PC-9 (cell line): ENCODE results near the gene ANP32B. TPM values are rescaled to one million over a fixed set of nuclear protein-coding genes. Genes with fewer than 3 reads are reported as not detected.

Experiments used
- BruUV-seq: library from RNA; stranded (reverse); fragments of 400-500 nt; replicated peaks from 2 replicates; lab custom pipeline; 2021; lab: Mats Ljungman, UMichigan
- CTCF ChIA-PET: fragments of 300-600 bp; sonication (Branson Sonifier 250); formaldehyde crosslinking; loops from one replicate; lab custom pipeline; 2022; ENCODE audit warnings: antibody characterized with exemption; lab: Charles Lee
- POLR2A ChIA-PET: fragments of 300-600 bp; sonication (Branson Sonifier 250); formaldehyde crosslinking; loops from one replicate; lab custom pipeline; 2022; ENCODE audit warnings: antibody characterized with exemption; ENCODE audit not compliant: unreplicated experiment; lab: Charles Lee
- DNase-seq, 2 experiments: peaks; one replicate each; pipeline versions ENCODE4 v3.0.0 to v3.0.0-alpha.2; 2015 to 2022; ENCODE audit warnings: mixed read lengths in 1 of 2
- H2AFZ ChIP-seq: fragments of 200-600 bp; sonication (generic); 2 replicates; pipeline ENCODE4 v1.8.1; 2017; ENCODE audit warnings: antibody characterized with exemption
- H3F3A ChIP-seq: fragments of 200-600 bp; sonication (generic); 2 replicates; pipeline ENCODE4 v1.8.1; 2017; ENCODE audit warnings: antibody characterized with exemption, mild to moderate bottlenecking, low read depth; ENCODE audit not compliant: insufficient read depth
- H3K27ac ChIP-seq: fragments of 200-600 bp; sonication (generic); 2 replicates; pipeline ENCODE4 v1.6.1; 2016; ENCODE audit warnings: mixed run types
- H3K27me3 ChIP-seq: fragments of 200-600 bp; sonication (generic); 2 replicates; pipeline ENCODE4 v1.6.1; 2016; ENCODE audit warnings: low read depth, mixed run types; ENCODE audit not compliant: insufficient read depth
- H3K36me3 ChIP-seq: fragments of 200-600 bp; sonication (generic); 2 replicates; pipeline ENCODE4 v1.6.1; 2016; ENCODE audit warnings: low read depth, mixed run types
- H3K4me1 ChIP-seq: fragments of 200-600 bp; sonication (generic); replicated peaks from 2 replicates; pipeline ENCODE4 v1.6.1; 2016; ENCODE audit warnings: mixed run types; ENCODE audit not compliant: insufficient read depth
- H3K4me2 ChIP-seq: fragments of 200-600 bp; sonication (generic); 2 replicates; pipeline ENCODE4 v1.6.1; 2017; ENCODE audit warnings: mixed run types
- H3K4me3 ChIP-seq: fragments of 200-600 bp; sonication (generic); 2 replicates; pipeline ENCODE4 v1.6.1; 2016; ENCODE audit warnings: mixed run types
- H3K79me2 ChIP-seq: fragments of 200-600 bp; sonication (generic); 2 replicates; pipeline ENCODE4 v1.6.1; 2017; ENCODE audit warnings: low read depth, mixed run types
- H3K9me2 ChIP-seq: fragments of 200-600 bp; sonication (generic); 2 replicates; pipeline ENCODE4 v1.8.1; 2017; ENCODE audit warnings: mild to moderate bottlenecking; ENCODE audit not compliant: insufficient read depth
- H3K9me3 ChIP-seq: fragments of 200-600 bp; sonication (generic); 2 replicates; pipeline ENCODE4 v1.8.1; 2016; ENCODE audit warnings: low read depth; ENCODE audit not compliant: insufficient read depth
- H4K20me1 ChIP-seq: fragments of 200-600 bp; sonication (generic); 2 replicates; pipeline ENCODE4 v1.8.1; 2017; ENCODE audit not compliant: insufficient read depth
- EZH2 ChIP-seq: fragments of 200-600 bp; sonication (generic); IDR thresholded peaks from 2 replicates; pipeline ENCODE4 v1.8.0; 2017; ENCODE audit warnings: antibody characterized with exemption, low read depth
- intact Hi-C: fragments of 100-400 bp; cut with micrococcal nuclease; formaldehyde crosslinking; loops from one replicate; pipeline ENCODE4 v1.10.0; 2022; ENCODE audit not compliant: unreplicated experiment
- total RNA-seq: library from RNA; stranded (reverse); gene quantifications from 2 replicates; pipeline ENCODE4 v1.2.3, GENCODE V29; 2021
- TF ChIP-seq, protein P1 (sequence below): fragments of 200-600 bp; sonication (generic); conservative IDR thresholded peaks from 2 replicates; pipeline ENCODE4 v1.6.1; 2017; ENCODE audit warnings: mixed run types, antibody characterized with exemption, mild to moderate bottlenecking, moderate library complexity

ANP32B gene
- total RNA-seq, 1 experiment from 2014 or later, result 280 TPM

DNA sequence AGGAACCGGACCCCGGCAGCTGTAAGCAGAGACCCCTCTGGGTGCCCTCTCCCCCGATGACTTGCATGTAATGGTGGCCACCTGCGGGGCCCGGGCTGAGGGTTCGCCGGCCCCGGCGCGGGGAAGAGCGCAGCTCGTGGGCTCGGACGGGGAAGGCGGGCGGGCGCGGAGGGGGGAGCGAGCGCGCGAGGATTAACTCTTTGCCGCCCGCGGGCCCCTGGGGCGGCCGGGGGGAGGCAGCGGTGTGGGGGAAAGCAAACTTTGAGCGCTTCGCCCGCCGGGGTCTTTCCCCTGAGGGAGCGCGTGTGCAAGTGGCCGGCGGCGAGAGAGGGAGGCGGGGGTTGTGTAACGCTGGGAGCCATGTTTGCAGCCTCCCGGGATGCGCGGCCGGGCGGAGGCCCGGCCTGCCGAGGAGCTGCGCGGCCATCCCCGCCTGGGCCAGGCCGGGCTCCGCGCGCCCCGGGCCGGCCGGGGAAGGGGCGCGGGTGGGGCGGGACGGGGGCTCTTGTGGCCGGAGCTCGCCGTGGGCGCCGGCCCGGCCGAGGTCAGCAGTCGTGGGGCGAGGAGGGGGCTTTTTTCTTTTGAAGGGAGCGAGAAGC is 547 bp downstream of the ANP32B start:
- peak overlapping the region; percentile 89; the same call in 1 of the 2 replicates for H3K4me2 ChIP-seq

GRCh38 chr9:97984188-97985057 is 1.3 kb downstream of the ANP32B start:
- Histone ChIP-seq H3K9me3 (no peaks in the 10 kb centered on the region), H3K79me2 (peaks cover 69% of the 10 kb centered on the region), H3K27ac (peak overlapping the region; percentile 91), H3K36me3 (peaks cover 4% of the 10 kb centered on the region; the same call in 1 of the 2 replicates), H3K4me2 (peak overlapping the region; percentile 89), H2AFZ (peak overlapping the region; percentile 70; the same call in 1 of the 2 replicates), H4K20me1 (peaks cover 28% of the 10 kb centered on the region), H3K4me1 (peaks cover 51% of the 10 kb centered on the region), H3K9me2 (no peaks in the 10 kb centered on the region), H3K4me3 (peak overlapping the region; percentile 92), H3K27me3 (no peaks in the 10 kb centered on the region), H3F3A (peaks cover 15% of the 10 kb centered on the region; the same call in 1 of the 2 replicates)
- TF ChIP-seq, protein P1, sequence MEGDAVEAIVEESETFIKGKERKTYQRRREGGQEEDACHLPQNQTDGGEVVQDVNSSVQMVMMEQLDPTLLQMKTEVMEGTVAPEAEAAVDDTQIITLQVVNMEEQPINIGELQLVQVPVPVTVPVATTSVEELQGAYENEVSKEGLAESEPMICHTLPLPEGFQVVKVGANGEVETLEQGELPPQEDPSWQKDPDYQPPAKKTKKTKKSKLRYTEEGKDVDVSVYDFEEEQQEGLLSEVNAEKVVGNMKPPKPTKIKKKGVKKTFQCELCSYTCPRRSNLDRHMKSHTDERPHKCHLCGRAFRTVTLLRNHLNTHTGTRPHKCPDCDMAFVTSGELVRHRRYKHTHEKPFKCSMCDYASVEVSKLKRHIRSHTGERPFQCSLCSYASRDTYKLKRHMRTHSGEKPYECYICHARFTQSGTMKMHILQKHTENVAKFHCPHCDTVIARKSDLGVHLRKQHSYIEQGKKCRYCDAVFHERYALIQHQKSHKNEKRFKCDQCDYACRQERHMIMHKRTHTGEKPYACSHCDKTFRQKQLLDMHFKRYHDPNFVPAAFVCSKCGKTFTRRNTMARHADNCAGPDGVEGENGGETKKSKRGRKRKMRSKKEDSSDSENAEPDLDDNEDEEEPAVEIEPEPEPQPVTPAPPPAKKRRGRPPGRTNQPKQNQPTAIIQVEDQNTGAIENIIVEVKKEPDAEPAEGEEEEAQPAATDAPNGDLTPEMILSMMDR, result no peak
- no peak for TF ChIP-seq EZH2
- intact Hi-C loops, result loop anchor here (5.0 kb wide), 2 partner anchors 73 to 272 kb away; partner anchors contain the start of gene NANS
- CTCF ChIA-PET, result interaction anchor here (0.5 to 0.9 kb wide), 3 partner anchors 61 to 90 kb away, joined by 3 to 9 read pairs (median 3); no protein-coding TSS in a partner anchor
- peak; percentile 38 to 77 for DNase-seq
- BruUV-seq, result no TSS peak
- POLR2A ChIA-PET, result no interaction called here

More for the DNA sequence above, 547 bp downstream of the ANP32B start:
- Histone ChIP-seq H3K9me2 (no peaks in the 10 kb centered on the region), H3F3A (peaks cover 15% of the 10 kb centered on the region; the same call in 1 of the 2 replicates), H3K9me3 (no peaks in the 10 kb centered on the region), H3K36me3 (peaks cover 4% of the 10 kb centered on the region; the same call in 1 of the 2 replicates), H3K27ac (peak overlapping the region; percentile 91), H2AFZ (peak overlapping the region; percentile 86), H4K20me1 (peaks cover 21% of the 10 kb centered on the region), H3K4me3 (peak overlapping the region; percentile 92), H3K27me3 (no peaks in the 10 kb centered on the region), H3K79me2 (peaks cover 62% of the 10 kb centered on the region), H3K4me1 (peaks cover 44% of the 10 kb centered on the region)
- BruUV-seq, result TSS peak; percentile 13
- TF ChIP-seq, protein P1, result peak; percentile 54
- TF ChIP-seq EZH2, result no peak
- ChIA-PET POLR2A (interaction anchor here (0.6 kb wide), 1 partner anchor 20 kb away, joined by 4 read pairs; no protein-coding TSS in a partner anchor), CTCF (interaction anchor here (0.9 kb wide), 2 partner anchors 61 to 72 kb away, joined by 3 read pairs; no protein-coding TSS in a partner anchor)
- intact Hi-C loops, result loop anchor here (1.0 to 5.0 kb wide), 5 partner anchors 61 to 350 kb away; partner anchors contain the start of genes CORO2A, NANS, NCBP1 and TRMO
- DNase-seq, result peak in 1 of 2 experiments; percentile 50
